ENCODE data around the gene BBS12.

DNA sequence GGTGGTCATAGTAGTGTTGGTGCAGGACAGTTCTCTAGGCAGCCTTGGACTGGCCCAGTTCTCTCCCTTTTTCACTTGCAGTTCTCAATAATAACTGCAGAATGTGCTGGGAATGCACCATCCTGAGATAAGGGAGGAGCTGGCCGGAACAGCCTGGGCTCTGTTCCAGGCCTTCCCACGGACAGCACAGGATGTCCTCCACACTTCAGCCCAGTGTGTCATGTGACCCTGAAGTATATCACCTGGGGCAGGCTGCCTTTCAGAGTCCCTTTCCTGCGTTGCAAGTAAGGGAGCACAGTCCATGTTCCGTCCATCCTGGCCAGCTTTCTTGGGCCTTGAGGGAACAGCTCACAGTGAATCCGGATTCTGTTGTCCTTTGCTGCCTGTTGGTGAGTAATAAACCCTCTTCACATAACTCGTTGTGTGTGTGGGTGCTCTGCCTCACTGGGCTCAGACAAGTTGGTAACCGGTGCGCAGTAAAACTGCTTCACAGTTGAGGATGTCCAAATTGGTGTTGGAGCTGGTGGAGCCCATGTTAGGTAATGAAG is 32.3 kb upstream of the BBS12 start:
- TF ChIP-seq, protein P1, sequence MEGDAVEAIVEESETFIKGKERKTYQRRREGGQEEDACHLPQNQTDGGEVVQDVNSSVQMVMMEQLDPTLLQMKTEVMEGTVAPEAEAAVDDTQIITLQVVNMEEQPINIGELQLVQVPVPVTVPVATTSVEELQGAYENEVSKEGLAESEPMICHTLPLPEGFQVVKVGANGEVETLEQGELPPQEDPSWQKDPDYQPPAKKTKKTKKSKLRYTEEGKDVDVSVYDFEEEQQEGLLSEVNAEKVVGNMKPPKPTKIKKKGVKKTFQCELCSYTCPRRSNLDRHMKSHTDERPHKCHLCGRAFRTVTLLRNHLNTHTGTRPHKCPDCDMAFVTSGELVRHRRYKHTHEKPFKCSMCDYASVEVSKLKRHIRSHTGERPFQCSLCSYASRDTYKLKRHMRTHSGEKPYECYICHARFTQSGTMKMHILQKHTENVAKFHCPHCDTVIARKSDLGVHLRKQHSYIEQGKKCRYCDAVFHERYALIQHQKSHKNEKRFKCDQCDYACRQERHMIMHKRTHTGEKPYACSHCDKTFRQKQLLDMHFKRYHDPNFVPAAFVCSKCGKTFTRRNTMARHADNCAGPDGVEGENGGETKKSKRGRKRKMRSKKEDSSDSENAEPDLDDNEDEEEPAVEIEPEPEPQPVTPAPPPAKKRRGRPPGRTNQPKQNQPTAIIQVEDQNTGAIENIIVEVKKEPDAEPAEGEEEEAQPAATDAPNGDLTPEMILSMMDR (conservative IDR thresholded peaks at IDR 0.05; ENCODE audit: low read length) = no peak
- no peak for TF ChIP-seq EZH2phosphoT487 (IDR thresholded peaks at IDR 0.05; ENCODE audit: borderline replicate concordance, low read depth, low read length)

Data from OCI-LY7 (cell line).